H1 (cell line): ENCODE results near the gene PLD5. TPM values are rescaled to one million over a fixed set of nuclear protein-coding genes. Genes with fewer than 3 reads are reported as not detected.
"Not testable (repeated sequence)": the region's sequence is repeated elsewhere in the genome, so short reads cannot be mapped to it uniquely, and the experiment has no call there.

Source experiments
- CTCF ChIA-PET: fragments of 300-600 bp; sonication (Branson Sonifier 250); formaldehyde crosslinking; loops from one replicate; lab custom pipeline; 2021; ENCODE audit not compliant: partially characterized antibody; lab: Charles Lee
- POLR2A ChIA-PET: fragments of 300-600 bp; sonication (Branson Sonifier 250); formaldehyde crosslinking; loops from one replicate; lab custom pipeline; 2021; ENCODE audit warnings: inconsistent platforms; ENCODE audit not compliant: partially characterized antibody; lab: Charles Lee
- DNase-seq, 2 experiments: peaks; one replicate each; pipeline versions ENCODE4 v3.0.0 to v3.0.0-alpha.2; 2010 to 2022; ENCODE audit warnings: low spot score in 2 of 2, low read depth in 1 of 2, mixed read lengths in 1 of 2
- FAIRE-seq: peaks from 2 replicates; lab custom pipeline; 2011; peaks lifted over from hg19 to GRCh38; lab: Jason Lieb, UNC
- H2AFZ ChIP-seq: 2 replicates; pipeline ENCODE4 v1.8.1; 2012; ENCODE audit warnings: low read length, inconsistent platforms
- H2AK5ac ChIP-seq: 2 replicates; pipeline ENCODE4 v1.6.1; 2013; ENCODE audit warnings: low read depth, low read length
- H2BK120ac ChIP-seq: replicated peaks from 2 replicates; pipeline ENCODE3; 2013; ENCODE audit warnings: low read depth, low read length, inconsistent platforms
- H2BK12ac ChIP-seq: 2 replicates; pipeline ENCODE4 v1.6.1; 2013; ENCODE audit warnings: low read depth, low read length
- H2BK15ac ChIP-seq: 2 replicates; pipeline ENCODE4 v1.6.1; 2013; ENCODE audit warnings: low read length
- H2BK20ac ChIP-seq: 2 replicates; pipeline ENCODE4 v1.6.1; 2013; ENCODE audit warnings: low read length
- H2BK5ac ChIP-seq: 2 replicates; pipeline ENCODE4 v1.6.1; 2013; ENCODE audit warnings: low read depth, low read length
- H3K14ac ChIP-seq: 2 replicates; pipeline ENCODE4 v1.6.1; 2013; ENCODE audit warnings: inconsistent platforms; ENCODE audit not compliant: insufficient read length
- H3K18ac ChIP-seq: 2 replicates; pipeline ENCODE4 v1.6.1; 2013; ENCODE audit warnings: low read length; ENCODE audit errors: extremely low read depth
- H3K23ac ChIP-seq: 2 replicates; pipeline ENCODE4 v1.6.1; 2013; ENCODE audit warnings: inconsistent platforms; ENCODE audit not compliant: insufficient read length
- H3K23me2 ChIP-seq: 2 replicates; pipeline ENCODE4 v1.6.1; 2013; ENCODE audit warnings: low read depth, low read length
- H3K27ac ChIP-seq: 2 replicates; pipeline ENCODE4 v1.6.1; 2011; ENCODE audit warnings: low read depth, low read length, inconsistent platforms
- H3K27me3 ChIP-seq, 4 experiments: replicated peaks in 1 of 4; 1 replicate in 1 of 4; 2 replicates in 3 of 4; pipeline versions ENCODE4 v1.6.1 to v1.8.1; 2011 to 2013; ENCODE audit warnings: low read length in 3 of 4, mild to moderate bottlenecking in 3 of 4, inconsistent platforms in 2 of 4, mixed read lengths in 2 of 4, moderate library complexity in 1 of 4; ENCODE audit not compliant: control insufficient read depth in 3 of 4, insufficient read depth in 3 of 4; ENCODE audit errors: extremely low read depth in 1 of 4
- H3K36me3 ChIP-seq, 4 experiments: 2 replicates each; pipeline versions ENCODE4 v1.6.1 to v1.8.1; 2011 to 2013; ENCODE audit warnings: mild to moderate bottlenecking in 4 of 4, low read length in 3 of 4, moderate library complexity in 2 of 4, control low read depth in 1 of 4, inconsistent platforms in 1 of 4; ENCODE audit not compliant: insufficient read depth in 4 of 4, control insufficient read depth in 2 of 4
- H3K4ac ChIP-seq: replicated peaks from 2 replicates; pipeline ENCODE3; 2013; ENCODE audit warnings: low read length, low read depth, mixed read lengths, inconsistent platforms; ENCODE audit not compliant: insufficient read length
- H3K4me1 ChIP-seq, 4 experiments: replicated peaks in 1 of 4; 1 replicate in 1 of 4; 2 replicates in 3 of 4; pipeline versions ENCODE4 v1.6.1 to v1.8.1; 2011 to 2013; ENCODE audit warnings: low read length in 3 of 4, inconsistent platforms in 2 of 4, mixed read lengths in 1 of 4; ENCODE audit not compliant: insufficient read depth in 4 of 4, control insufficient read depth in 3 of 4
- H3K4me2 ChIP-seq, 2 experiments: 2 replicates each; pipeline versions ENCODE4 v1.6.1 to v1.8.1; 2011 to 2013; ENCODE audit warnings: low read depth in 2 of 2, low read length in 2 of 2, control low read depth in 1 of 2, inconsistent platforms in 1 of 2, mild to moderate bottlenecking in 1 of 2; ENCODE audit not compliant: insufficient read depth in 1 of 2
- H3K4me3 ChIP-seq, 4 experiments: fragments of 200-600, 300-600 bp in 1 of 4; sonication (generic), shearing (Covaris generic), sonication (Bioruptor Twin) in 1 of 4; 2 replicates each; pipeline versions ENCODE4 v1.5.1 to v1.8.1; 2011 to 2016; ENCODE audit warnings: low read length in 4 of 4, low read depth in 3 of 4, control low read depth in 2 of 4, inconsistent platforms in 2 of 4, mild to moderate bottlenecking in 2 of 4, mixed read lengths in 1 of 4, moderate library complexity in 1 of 4; ENCODE audit not compliant: insufficient read depth in 2 of 4; ENCODE audit errors: extremely low read depth in 1 of 4
- H3K56ac ChIP-seq: replicated peaks from 2 replicates; pipeline ENCODE3; 2013; ENCODE audit warnings: low read depth, mild to moderate bottlenecking, mixed read lengths, low read length, inconsistent platforms; ENCODE audit not compliant: insufficient read length
- H3K79me1 ChIP-seq: 2 replicates; pipeline ENCODE4 v1.6.1; 2013; ENCODE audit warnings: low read depth, low read length, control low read depth
- H3K79me2 ChIP-seq, 2 experiments: 2 replicates each; pipeline versions ENCODE4 v1.6.1 to v1.8.1; 2012 to 2013; ENCODE audit warnings: low read length in 2 of 2, mild to moderate bottlenecking in 2 of 2, inconsistent platforms in 1 of 2; ENCODE audit not compliant: insufficient read depth in 2 of 2, control insufficient read depth in 1 of 2
- H3K9ac ChIP-seq, 4 experiments: replicated peaks in 1 of 4; 1 replicate in 1 of 4; 2 replicates in 3 of 4; pipeline versions ENCODE4 v1.6.1 to v1.8.1; 2011 to 2013; ENCODE audit warnings: low read depth in 3 of 4, low read length in 3 of 4, control low read depth in 2 of 4, mild to moderate bottlenecking in 2 of 4, moderate library complexity in 2 of 4, inconsistent platforms in 1 of 4; ENCODE audit errors: extremely low read depth in 1 of 4
- H3K9me3 ChIP-seq, 2 experiments: 2 replicates each; pipeline versions ENCODE4 v1.6.1 to v1.8.1; 2012 to 2013; ENCODE audit warnings: mild to moderate bottlenecking in 2 of 2, moderate library complexity in 2 of 2, control low read depth in 1 of 2, inconsistent platforms in 1 of 2, low read depth in 1 of 2, low read length in 1 of 2, mixed read lengths in 1 of 2; ENCODE audit not compliant: insufficient read depth in 2 of 2
- H4K20me1 ChIP-seq, 2 experiments: replicated peaks in 1 of 2; 2 replicates each; pipeline versions ENCODE3 to v1.8.1; 2011 to 2013; ENCODE audit warnings: inconsistent platforms in 2 of 2, low read length in 2 of 2, mild to moderate bottlenecking in 1 of 2; ENCODE audit not compliant: insufficient read depth in 2 of 2, control insufficient read depth in 1 of 2
- H4K5ac ChIP-seq: 2 replicates; pipeline ENCODE4 v1.6.1; 2013; ENCODE audit warnings: low read length, low read depth, mixed read lengths, inconsistent platforms; ENCODE audit not compliant: insufficient read length
- H4K8ac ChIP-seq: 2 replicates; pipeline ENCODE4 v1.8.0; 2013; ENCODE audit warnings: mild to moderate bottlenecking, moderate library complexity, low read length, inconsistent platforms; ENCODE audit not compliant: insufficient read depth; ENCODE audit errors: extremely low read depth
- H4K91ac ChIP-seq: replicated peaks from 2 replicates; pipeline ENCODE3; 2013; ENCODE audit warnings: low read length, mixed read lengths, inconsistent platforms; ENCODE audit not compliant: insufficient read length
- WGBS, 2 experiments: shearing (Covaris generic) in 1 of 2; methylation state at CpG; one replicate each; pipeline versions ENCODE4 v1.1.6 to v1.1.7; 2013 to 2015; ENCODE audit warnings: low lambda C conversion rate in 2 of 2, mixed read lengths in 2 of 2, inconsistent platforms in 1 of 2, low coverage in 1 of 2, missing lambda C conversion rate in 1 of 2; ENCODE audit not compliant: insufficient replicate concordance in 2 of 2, insufficient coverage in 1 of 2, insufficient read length in 1 of 2; ENCODE audit errors: extremely low coverage in 1 of 2, missing lambda C conversion rate in 1 of 2; 5-methylcytosine and 5-hydroxymethylcytosine counted together
- polyA plus RNA-seq, 7 experiments: library from polyadenylated mRNA; depleted of rRNA in 3 of 7; stranded (reverse) in 5 of 7; unstranded in 2 of 7; fragments of >200 nt in 5 of 7; fragments of 200-250 nt in 2 of 7; gene quantifications; 1 replicate in 5 of 7; 2 replicates in 1 of 7; 4 replicates in 1 of 7; pipeline versions ENCODE4 v1.2.1 to v1.2.3, GENCODE V29; 2011 to 2013; ENCODE audit warnings: missing spikeins in 2 of 7, mixed read lengths in 2 of 7
- total RNA-seq: library from RNA; stranded (reverse); fragmentation: NEBNext Ultra II Directional; extraction: Animal tissue kit (Norgen Biotek cat#: 25700); gene quantifications from 2 replicates; pipeline ENCODE4 v1.2.1, GENCODE V29; 2021

PLD5 gene
- total and polyA plus RNA-seq, 2 of the 8 experiments (the other 6 are each of a cell fraction or from before 2014, with no cell fraction given) = 0.86 to 8.5 TPM

GRCh38 chr1:242314865-242315264 lies 209.6 kb downstream of the PLD5 start:
- H3K18ac ChIP-seq, H3K79me1 ChIP-seq, H2BK120ac ChIP-seq, H2BK20ac ChIP-seq, H4K8ac ChIP-seq, H2BK5ac ChIP-seq, H3K4me2 ChIP-seq, H3K4me3 ChIP-seq, H3K27ac ChIP-seq, H4K20me1 ChIP-seq, FAIRE-seq, H3K9me3 ChIP-seq, H3K79me2 ChIP-seq, H2AFZ ChIP-seq, H4K5ac ChIP-seq, H3K23me2 ChIP-seq, H3K27me3 ChIP-seq, H3K36me3 ChIP-seq, H3K9ac ChIP-seq, H3K4me1 ChIP-seq, H3K14ac ChIP-seq, H2BK15ac ChIP-seq, DNase-seq, POLR2A ChIA-PET, H3K23ac ChIP-seq, H4K91ac ChIP-seq, CTCF ChIA-PET, H2BK12ac ChIP-seq, H2AK5ac ChIP-seq, H3K4ac ChIP-seq, H3K56ac ChIP-seq: not testable (repeated sequence)
- WGBS, 2 experiments = 78% methylated on average over 1 of the region's 1 CpG; no CpG with 5 or more reads in 1 of the 2 experiments

GRCh38 chr1:242314085-242314649 lies 210.3 kb downstream of the PLD5 start:
- H3K23ac ChIP-seq, H3K4me1 ChIP-seq, H3K79me2 ChIP-seq, H2BK15ac ChIP-seq, POLR2A ChIA-PET, FAIRE-seq, H3K18ac ChIP-seq, H2BK5ac ChIP-seq, DNase-seq, H3K4me3 ChIP-seq, H2AK5ac ChIP-seq, H3K36me3 ChIP-seq, H4K91ac ChIP-seq, CTCF ChIA-PET, H3K14ac ChIP-seq, H3K27me3 ChIP-seq, H3K79me1 ChIP-seq, H3K23me2 ChIP-seq, H4K20me1 ChIP-seq, H4K5ac ChIP-seq, H3K27ac ChIP-seq, H3K56ac ChIP-seq, H3K9ac ChIP-seq, H2BK12ac ChIP-seq, H2BK20ac ChIP-seq, H2BK120ac ChIP-seq, H3K4me2 ChIP-seq, H3K9me3 ChIP-seq, H4K8ac ChIP-seq, H2AFZ ChIP-seq, H3K4ac ChIP-seq: not testable (repeated sequence)
- 86% methylated on average over 3 of the region's 3 CpGs; no CpG with 5 or more reads in 1 of the 2 experiments for WGBS, 2 experiments
